Measurements from ENCODE around the gene HACD3.

- TF ChIP-seq EZH2 (IDR thresholded peaks at IDR 0.05; ENCODE audit: borderline replicate concordance, insufficient read depth, low read depth, low read length, poor library complexity, severe bottlenecking) (no peak), CTCF (IDR thresholded peaks at IDR 0.05) (no peak)
Measured at GRCh38 chr15:65484876-65485275, 45.4 kb upstream of the HACD3 start.

Measured in B cell (primary cell).